ENCODE measurements around the gene PLEK2.

DNA sequence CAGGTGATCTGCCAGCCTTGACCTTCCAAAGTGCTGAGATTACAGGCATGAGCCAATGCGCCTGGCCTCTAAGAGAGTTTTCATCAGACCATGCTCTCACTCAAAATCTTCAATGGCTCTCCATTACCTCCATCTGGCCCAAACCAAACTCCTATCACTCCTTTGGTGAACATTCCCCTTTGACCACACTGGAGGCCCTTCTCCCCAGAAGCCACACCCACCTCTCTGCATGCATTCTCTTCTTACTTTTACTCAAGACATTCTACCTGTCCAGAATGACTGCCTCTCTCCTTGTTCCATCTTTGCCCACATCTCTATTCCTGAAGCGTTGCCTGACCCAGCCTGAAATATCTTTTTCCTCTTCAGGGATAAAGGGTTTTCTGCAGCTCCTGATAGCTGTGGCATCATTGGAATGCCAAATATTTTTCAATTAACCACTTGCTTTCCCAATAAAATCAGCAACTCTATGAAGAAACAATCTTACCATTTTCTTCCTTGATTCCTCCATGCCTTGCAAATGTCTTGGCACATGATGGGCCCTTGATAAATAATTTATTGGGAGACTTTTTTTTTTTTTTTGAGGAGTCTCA lies 15.5 kb downstream of the PLEK2 start:
- TF ChIP-seq, protein P1, sequence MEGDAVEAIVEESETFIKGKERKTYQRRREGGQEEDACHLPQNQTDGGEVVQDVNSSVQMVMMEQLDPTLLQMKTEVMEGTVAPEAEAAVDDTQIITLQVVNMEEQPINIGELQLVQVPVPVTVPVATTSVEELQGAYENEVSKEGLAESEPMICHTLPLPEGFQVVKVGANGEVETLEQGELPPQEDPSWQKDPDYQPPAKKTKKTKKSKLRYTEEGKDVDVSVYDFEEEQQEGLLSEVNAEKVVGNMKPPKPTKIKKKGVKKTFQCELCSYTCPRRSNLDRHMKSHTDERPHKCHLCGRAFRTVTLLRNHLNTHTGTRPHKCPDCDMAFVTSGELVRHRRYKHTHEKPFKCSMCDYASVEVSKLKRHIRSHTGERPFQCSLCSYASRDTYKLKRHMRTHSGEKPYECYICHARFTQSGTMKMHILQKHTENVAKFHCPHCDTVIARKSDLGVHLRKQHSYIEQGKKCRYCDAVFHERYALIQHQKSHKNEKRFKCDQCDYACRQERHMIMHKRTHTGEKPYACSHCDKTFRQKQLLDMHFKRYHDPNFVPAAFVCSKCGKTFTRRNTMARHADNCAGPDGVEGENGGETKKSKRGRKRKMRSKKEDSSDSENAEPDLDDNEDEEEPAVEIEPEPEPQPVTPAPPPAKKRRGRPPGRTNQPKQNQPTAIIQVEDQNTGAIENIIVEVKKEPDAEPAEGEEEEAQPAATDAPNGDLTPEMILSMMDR (optimal IDR thresholded peaks at IDR 0.05 in 1 of 3, IDR thresholded peaks at IDR 0.05 in 1 of 3, conservative IDR thresholded peaks at IDR 0.05 in 1 of 3; ENCODE audit: extremely low read depth in 1 of 3, insufficient read depth in 2 of 3, low read length in 3 of 3) = no peak
- TF ChIP-seq EZH2 (IDR thresholded peaks at IDR 0.05; ENCODE audit: low read length) = no peak
